GM12874 (cell line): ENCODE measurements around the gene KIF5A.

Experiments
- CTCF ChIP-seq: IDR thresholded peaks from 2 replicates; pipeline ENCODE4 v1.5.1; 2011; ENCODE audit warnings: low read depth, mild to moderate bottlenecking, control low read depth, low read length, moderate library complexity; ENCODE audit not compliant: insufficient read depth

The KIF5A gene

GRCh38 chr12:57615637-57616036 is 65.8 kb downstream of the KIF5A start:
- TF ChIP-seq CTCF = no peak

GRCh38 chr12:57616383-57617101 is 66.7 kb downstream of the KIF5A start:
- TF ChIP-seq CTCF = no peak

- no peak for TF ChIP-seq CTCF
These were observed 68.1 kb downstream of the KIF5A start for GRCh38 chr12:57617942-57618341.

- TF ChIP-seq CTCF = no peak
These were observed 69.2 kb downstream of the KIF5A start for GRCh38 chr12:57618966-57619433.

GRCh38 chr12:57619434-57620244 is 69.8 kb downstream of the KIF5A start:
- TF ChIP-seq CTCF = no peak

- TF ChIP-seq CTCF = no peak
These were observed 70.5 kb downstream of the KIF5A start for GRCh38 chr12:57620245-57620935.

- no peak for TF ChIP-seq CTCF
These were observed 71.2 kb downstream of the KIF5A start for GRCh38 chr12:57620936-57621496.
